GM19099 (cell line): ENCODE data around the gene LEKR1.

ENCODE experiments used
- POLR2A ChIP-seq: IDR thresholded peaks from 3 replicates; pipeline ENCODE4 v1.6.1; 2011; ENCODE audit warnings: low read depth; ENCODE audit not compliant: insufficient read length; ENCODE audit errors: extremely low read depth

The LEKR1 gene

GRCh38 chr3:156938724-156939123 is 112.6 kb downstream of the LEKR1 start:
- TF ChIP-seq POLR2A, result no peak

- TF ChIP-seq POLR2A, result no peak
Observed at GRCh38 chr3:156939315-156939714, 113.2 kb downstream of the LEKR1 start.

- no peak for TF ChIP-seq POLR2A
Observed at GRCh38 chr3:156941311-156941710, 115.2 kb downstream of the LEKR1 start.

GRCh38 chr3:156948402-156949210 is 122.5 kb downstream of the LEKR1 start:
- TF ChIP-seq POLR2A, result no peak

GRCh38 chr3:156952011-156952410 is 125.9 kb downstream of the LEKR1 start:
- no peak for TF ChIP-seq POLR2A

GRCh38 chr3:156957715-156958114 is 131.6 kb downstream of the LEKR1 start:
- no peak for TF ChIP-seq POLR2A

- TF ChIP-seq POLR2A, result no peak
Observed at GRCh38 chr3:156963096-156963495, 136.9 kb downstream of the LEKR1 start.

- TF ChIP-seq POLR2A, result no peak
Observed at GRCh38 chr3:156964577-156964976, 138.4 kb downstream of the LEKR1 start.

- TF ChIP-seq POLR2A, result no peak
Observed at GRCh38 chr3:156973954-156974353, 147.8 kb downstream of the LEKR1 start.

GRCh38 chr3:156974931-156975330 is 148.8 kb downstream of the LEKR1 start:
- no peak for TF ChIP-seq POLR2A

- no peak for TF ChIP-seq POLR2A
Observed at GRCh38 chr3:156975721-156976120, 149.6 kb downstream of the LEKR1 start.

GRCh38 chr3:156976933-156977332 is 150.8 kb downstream of the LEKR1 start:
- TF ChIP-seq POLR2A, result no peak

- TF ChIP-seq POLR2A, result peak; percentile 30
Observed at GRCh38 chr3:156978481-156978961, 152.4 kb downstream of the LEKR1 start.

GRCh38 chr3:156981005-156981404 is 154.9 kb downstream of the LEKR1 start:
- TF ChIP-seq POLR2A, result no peak

GRCh38 chr3:156983559-156983958 is 157.4 kb downstream of the LEKR1 start:
- TF ChIP-seq POLR2A, result no peak

GRCh38 chr3:156985711-156986110 is 159.6 kb downstream of the LEKR1 start:
- TF ChIP-seq POLR2A, result no peak
